ENCODE measurements around the gene C3orf62.

C3orf62 gene

DNA sequence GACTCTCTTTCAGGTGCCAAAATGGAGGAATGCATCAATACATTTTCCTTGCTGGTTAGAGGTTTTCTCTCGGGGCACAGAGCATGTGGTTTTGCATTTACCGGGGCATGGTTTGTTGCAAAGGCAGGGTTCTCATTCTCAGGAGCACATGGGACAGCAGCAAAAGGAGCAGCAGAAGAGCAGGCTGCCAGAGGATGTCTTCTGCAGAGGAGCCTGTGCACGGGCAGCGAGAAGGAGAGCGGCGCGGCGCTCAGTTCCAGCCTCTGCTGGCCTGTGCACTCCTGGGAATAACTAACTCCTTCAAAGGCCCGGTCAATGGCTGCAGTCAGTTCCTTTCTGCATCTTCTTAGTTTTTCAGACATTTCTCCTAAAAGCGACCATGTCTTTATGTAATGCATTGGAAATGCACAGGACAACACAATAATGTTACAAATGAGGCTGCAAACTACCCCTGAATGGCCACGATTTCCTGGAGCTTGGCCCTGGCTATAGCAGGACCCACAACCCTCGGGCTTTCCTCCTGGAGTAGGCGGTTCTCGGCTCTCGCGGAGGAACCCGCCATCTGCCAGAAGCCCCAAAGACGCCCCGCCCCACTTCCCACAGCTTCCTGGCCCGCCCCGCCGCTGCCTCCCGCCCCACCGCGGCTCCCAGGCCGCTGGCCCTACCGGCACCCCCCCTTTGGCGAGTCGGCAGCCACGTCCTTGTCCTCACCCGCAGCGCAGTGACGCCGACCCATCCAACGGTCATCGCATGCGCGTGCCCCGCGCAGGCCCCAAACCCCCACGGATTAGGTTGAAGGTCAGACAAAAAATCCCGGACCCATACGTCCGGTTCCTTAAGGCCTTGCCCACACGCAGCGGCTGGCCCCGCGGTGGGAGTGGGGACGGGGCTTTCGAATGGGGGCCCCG, at the start of gene C3orf62:
C3orf62 (minus strand) TSS at position 758 of the 908 bp plus-strand sequence; CDS start at position 398, 360 bp downstream.
- peak; percentile 70 for DNase-seq

DNA sequence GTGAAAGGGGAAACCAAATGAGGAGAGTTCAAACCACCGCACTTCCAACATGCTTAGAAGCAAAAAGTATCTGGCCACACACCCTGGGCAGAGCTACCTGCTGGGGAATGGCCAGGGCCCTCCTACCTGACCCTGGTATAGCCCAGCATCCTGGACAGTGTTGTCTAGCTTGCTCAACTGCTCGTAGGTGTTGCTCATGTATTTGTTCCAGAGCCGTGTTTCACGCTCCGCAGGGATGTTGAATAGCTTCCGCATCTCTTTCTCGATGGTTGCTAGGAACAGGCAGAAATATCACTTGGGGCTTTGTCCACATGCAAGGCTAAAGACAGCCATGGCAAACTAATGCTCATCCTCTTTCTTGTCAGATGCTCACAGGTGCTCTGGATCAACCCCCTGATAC, 47.7 kb upstream of the C3orf62 start:
- DNase-seq = no peak

- DNase-seq = no peak
These were observed 39.8 kb upstream of the C3orf62 start for GRCh38 chr3:49316696-49317457.

- DNase-seq = no peak
These were observed 37.1 kb upstream of the C3orf62 start for GRCh38 chr3:49313896-49314688.

DNA sequence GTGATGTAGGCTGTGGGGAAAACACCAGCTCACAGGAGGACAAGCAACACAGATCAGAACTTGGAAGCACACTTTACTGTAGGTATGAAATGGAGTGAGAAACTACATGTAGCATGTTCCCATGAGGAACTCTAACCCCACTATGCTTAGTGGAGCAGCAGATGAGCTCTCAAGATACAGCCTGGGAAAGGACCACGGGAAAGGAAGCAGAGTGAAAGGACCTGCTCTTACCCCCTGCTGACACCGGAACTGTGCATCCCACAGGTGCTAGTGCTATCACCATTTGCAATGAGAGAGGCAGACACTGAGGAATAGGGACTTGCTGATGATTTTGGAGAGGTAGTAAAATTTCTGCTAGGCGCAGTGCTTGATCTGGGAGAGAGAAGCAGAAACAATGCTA, 34.3 kb upstream of the C3orf62 start:
- no peak for DNase-seq

GRCh38 chr3:49310677-49311076, 33.6 kb upstream of the C3orf62 start:
- no peak for DNase-seq

GRCh38 chr3:49305608-49306007, 28.6 kb upstream of the C3orf62 start:
- no peak for DNase-seq

GRCh38 chr3:49302613-49303012, 25.6 kb upstream of the C3orf62 start:
- DNase-seq = no peak

DNA sequence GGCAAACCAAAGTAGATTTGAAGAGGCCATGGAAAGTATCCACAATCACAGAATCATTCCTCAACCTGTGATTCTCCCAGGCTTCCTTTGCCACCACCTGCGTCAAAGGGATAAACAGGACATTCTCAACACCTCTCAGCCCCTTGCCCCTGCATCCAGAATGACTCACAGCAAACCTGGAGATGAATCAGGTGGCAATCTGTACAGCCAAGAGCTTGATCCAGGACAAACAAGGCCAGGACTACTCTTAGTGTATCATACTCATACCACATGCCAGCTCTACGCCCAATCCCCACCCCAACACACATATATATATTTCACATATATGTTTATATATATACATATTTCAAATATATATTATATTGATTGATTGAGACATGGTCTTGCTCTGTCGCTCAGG, 23.6 kb upstream of the C3orf62 start:
- DNase-seq = no peak

- DNase-seq = no peak
These were observed 21.5 kb upstream of the C3orf62 start for GRCh38 chr3:49298511-49298910.

DNA sequence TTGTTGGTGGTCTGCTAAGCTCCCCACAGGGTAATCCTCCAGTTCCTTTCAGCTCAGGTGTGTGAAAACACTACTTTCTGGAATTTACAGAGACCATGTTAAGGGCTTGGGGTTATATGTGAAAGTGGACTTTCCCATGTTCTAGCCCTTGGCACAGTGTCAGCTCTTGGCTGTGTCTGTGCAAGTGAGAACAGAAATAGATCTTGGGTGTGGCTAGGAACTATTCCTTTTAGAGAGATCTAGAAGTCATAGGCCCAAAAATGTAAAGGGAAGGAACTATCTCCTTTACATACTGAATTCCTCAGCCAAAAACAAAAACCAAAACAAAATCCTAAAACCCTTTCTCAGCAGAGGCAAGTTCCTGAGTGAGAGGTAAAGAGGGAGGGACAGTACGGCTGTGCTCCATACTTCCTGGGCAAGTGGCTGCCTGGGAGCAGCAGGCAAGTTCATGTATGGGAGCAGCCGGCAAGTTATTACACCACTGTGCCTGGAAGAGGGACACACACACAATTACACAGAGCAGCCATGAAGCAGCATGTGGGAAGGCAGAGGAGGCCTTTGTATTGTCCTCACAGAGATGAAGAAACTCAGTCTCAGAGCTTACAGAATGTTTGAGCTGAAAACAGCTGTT, 19.9 kb upstream of the C3orf62 start:
- no peak for DNase-seq

GRCh38 chr3:49295489-49296058, 18.5 kb upstream of the C3orf62 start:
- DNase-seq = peak; percentile 65

DNA sequence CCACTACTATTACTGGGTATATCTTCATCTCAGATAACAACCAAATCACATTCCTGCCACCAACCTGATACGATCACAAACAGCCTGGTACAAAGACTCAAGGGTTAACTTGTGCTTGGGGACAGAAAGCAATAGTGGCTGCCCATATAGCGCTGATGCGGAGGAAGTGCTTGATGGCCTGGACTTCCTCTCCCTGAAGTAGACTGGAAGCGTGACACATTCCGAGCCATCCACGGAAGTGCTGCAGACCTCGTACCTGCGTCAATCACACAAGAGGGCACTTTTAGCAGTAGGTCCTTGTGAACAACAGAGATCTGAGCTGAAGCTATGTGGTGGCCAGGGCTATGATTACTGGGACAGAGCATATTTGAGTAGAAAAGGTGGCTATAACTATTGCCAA, 17.3 kb upstream of the C3orf62 start:
- DNase-seq = no peak

- no peak for DNase-seq
These were observed 7.0 kb upstream of the C3orf62 start for GRCh38 chr3:49283997-49284396.

DNA sequence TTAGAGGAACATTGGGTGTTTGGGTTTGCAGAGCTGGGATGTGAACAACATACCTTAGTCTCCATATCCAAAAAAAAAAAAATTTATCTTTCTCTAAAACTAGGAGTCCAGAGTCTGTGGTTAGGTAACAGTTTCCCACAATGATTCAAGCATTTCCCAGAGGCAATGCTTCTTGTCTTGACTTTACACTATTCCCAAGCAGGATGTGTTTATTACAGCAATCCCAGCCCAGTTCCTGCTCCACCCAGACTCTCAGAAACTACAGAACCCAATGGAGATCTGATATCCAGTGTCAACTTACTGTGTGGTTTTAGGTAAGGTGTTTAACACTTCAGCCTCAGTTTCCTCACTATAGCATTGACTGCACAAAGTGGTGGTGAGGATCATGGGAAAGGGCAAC, 2.3 kb upstream of the C3orf62 start:
- DNase-seq = no peak

DNA sequence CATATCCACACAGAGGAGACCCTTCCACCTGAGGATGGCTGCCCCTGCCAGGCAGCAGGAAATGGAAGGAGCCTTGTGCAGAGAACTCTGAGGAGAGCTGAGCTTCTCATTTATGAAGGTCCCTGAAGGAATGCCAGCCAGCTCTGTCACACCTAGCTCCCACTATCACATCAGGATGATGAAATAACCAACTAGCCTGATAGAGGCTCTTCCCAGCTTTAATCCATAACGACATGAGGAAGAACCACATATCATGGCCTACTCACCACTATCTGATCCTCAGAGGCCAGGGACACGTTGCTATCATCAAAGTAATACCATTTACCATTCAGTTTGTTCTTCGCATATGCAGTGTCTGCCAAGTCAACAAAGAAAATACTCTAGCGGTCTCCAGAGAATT, 1.5 kb upstream of the C3orf62 start:
- DNase-seq = no peak

GRCh38 chr3:49277383-49277775, 347 bp upstream of the C3orf62 start:
- no peak for DNase-seq

DNA sequence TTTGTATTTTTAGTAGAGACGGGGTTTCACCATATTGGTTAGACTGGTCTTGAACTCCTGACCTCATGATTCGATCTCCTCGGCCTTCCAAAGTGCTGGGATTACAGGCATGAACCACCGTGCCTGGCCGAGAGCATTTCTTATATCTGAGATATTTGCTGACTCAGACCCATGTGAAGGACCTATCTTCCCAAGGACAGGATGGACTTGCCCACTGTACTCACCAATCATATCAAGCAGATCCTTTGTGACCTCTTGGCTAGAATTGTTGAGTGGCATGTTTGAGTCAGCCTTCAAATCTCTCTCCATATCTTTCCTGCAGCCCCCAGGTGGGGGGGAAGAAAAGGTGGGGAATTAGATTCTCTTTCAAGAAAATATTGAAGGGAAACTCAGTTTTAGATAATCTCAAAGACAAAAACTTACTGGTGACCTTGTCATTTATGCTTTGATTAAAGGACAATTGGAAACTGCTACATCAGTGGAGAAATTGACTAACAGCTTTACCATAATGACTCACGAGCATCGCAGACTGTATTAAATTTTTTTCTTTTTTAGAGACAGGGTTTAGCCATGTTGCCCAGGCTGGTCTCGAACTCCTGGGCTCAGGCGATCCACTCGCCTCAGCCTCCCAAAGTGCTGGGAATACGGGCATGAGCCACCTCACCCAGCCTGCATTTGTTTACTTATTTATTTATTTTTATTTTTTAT, 3.1 kb downstream of the C3orf62 start:
- DNase-seq = no peak

DNA sequence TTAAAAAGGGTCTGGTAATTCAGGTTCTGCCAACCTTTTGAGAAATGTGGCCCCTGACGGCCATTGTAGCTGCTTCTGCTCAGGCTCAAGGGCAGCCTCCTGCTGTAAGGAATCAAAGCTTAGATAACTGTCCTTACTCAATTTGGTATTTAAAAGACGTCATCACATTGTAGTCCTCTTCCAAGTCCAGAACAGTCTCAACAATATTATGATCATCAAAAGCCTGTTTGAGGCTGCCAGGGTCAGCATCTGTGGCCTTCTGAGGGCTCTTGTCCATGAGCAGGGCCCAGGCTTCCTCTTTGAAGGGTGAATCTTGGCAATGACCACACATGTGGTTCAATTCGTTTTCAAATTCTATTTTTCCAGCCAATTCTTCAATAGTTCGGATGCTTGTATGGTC, 6.0 kb downstream of the C3orf62 start:
- DNase-seq = no peak

- DNase-seq = no peak
These were observed 6.9 kb downstream of the C3orf62 start for GRCh38 chr3:49270156-49270500.

GRCh38 chr3:49269443-49270155, 7.4 kb downstream of the C3orf62 start:
- no peak for DNase-seq
